ENCODE data around the gene CNTLN.

DNA sequence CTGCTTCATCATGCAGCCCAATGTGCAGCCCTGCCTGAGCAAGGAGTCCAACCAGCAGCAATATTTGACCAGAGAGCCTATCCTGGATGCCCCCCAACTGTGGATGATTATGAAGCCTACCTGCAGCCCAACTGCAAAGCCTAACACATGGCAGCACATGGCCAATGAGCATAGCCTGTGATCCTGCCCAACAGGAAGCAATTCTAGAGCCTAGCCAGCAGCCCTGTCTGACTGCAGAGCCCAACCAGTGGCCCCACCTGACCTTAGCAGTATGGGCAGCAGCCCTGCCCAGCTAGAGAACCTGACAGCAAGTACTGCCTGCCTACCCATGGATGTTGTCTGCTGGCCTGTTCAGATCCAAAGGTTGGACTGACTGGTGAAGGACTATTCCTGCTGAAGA, 346.7 kb downstream of the CNTLN start:
- no peak for TF ChIP-seq POLR2AphosphoS5 (IDR thresholded peaks at IDR 0.05)
- no peak for TF ChIP-seq EP300 (IDR thresholded peaks at IDR 0.05)
